HepG2 (cell line): ENCODE results near the gene CORO1C. TPM values are rescaled to one million over a fixed set of nuclear protein-coding genes. Genes with fewer than 3 reads are reported as not detected.

Experiments used
- CREB1 ChIP-seq, 2 experiments: fragments of 450-650 bp in 1 of 2; IDR thresholded peaks; 2 replicates each; pipeline ENCODE4 v1.6.1; 2016 to 2017; ENCODE audit warnings: control low read depth in 1 of 2, mild to moderate bottlenecking in 1 of 2, missing compliant biosample characterization in 1 of 2, missing genetic modification characterization in 1 of 2
- EP300 ChIP-seq, 3 experiments: sonication (generic) in 1 of 3; formaldehyde crosslinking in 1 of 3; IDR thresholded peaks; 2 replicates each; pipeline versions ENCODE4 v1.5.1 to v1.6.1; 2011 to 2020; ENCODE audit warnings: low read depth in 2 of 3, low read length in 2 of 3, borderline replicate concordance in 1 of 3, improper control_type of control experiment in 1 of 3, mild to moderate bottlenecking in 1 of 3, missing genetic modification reagents in 1 of 3, moderate library complexity in 1 of 3
- FOSL1 ChIP-seq: sonication (generic); formaldehyde crosslinking; IDR thresholded peaks from 2 replicates; pipeline ENCODE4 v1.9.0; 2021; ENCODE audit warnings: missing genetic modification reagents, borderline replicate concordance
- FOSL2 ChIP-seq: sonication (generic); formaldehyde crosslinking; IDR thresholded peaks from 2 replicates; pipeline ENCODE4 v1.4.0; 2020; ENCODE audit warnings: missing genetic modification reagents
- FOXC1 ChIP-seq: sonication (generic); formaldehyde crosslinking; IDR thresholded peaks from 2 replicates; pipeline ENCODE4 v1.8.0; 2022; ENCODE audit warnings: mild to moderate bottlenecking, missing genetic modification reagents, borderline replicate concordance
- HNF4A ChIP-seq: sonication (generic); formaldehyde crosslinking; IDR thresholded peaks from 2 replicates; pipeline ENCODE4 v1.4.0; 2020; ENCODE audit warnings: missing genetic modification reagents
- JDP2 ChIP-seq: sonication (generic); formaldehyde crosslinking; IDR thresholded peaks from 2 replicates; pipeline ENCODE4 v1.8.1; 2022; ENCODE audit warnings: missing genetic modification reagents, borderline replicate concordance
- NCOR1 ChIP-seq: fragments of 200-600 bp; sonication (generic); IDR thresholded peaks from 2 replicates; pipeline ENCODE4 v1.7.0; 2017; ENCODE audit warnings: antibody characterized with exemption, low read length, borderline replicate concordance
- NR2F1 ChIP-seq, 2 experiments: fragments of 450-650 bp in 1 of 2; formaldehyde crosslinking in 1 of 2; IDR thresholded peaks; 2 replicates each; pipeline versions ENCODE4 v1.5.0 to v1.6.1; 2016 to 2020; ENCODE audit warnings: mild to moderate bottlenecking in 1 of 2, missing compliant biosample characterization in 1 of 2, missing genetic modification reagents in 1 of 2, moderate library complexity in 1 of 2
- NR2F6 ChIP-seq, 2 experiments: IDR thresholded peaks; 2 replicates each; pipeline ENCODE4 v1.6.1; 2016; ENCODE audit warnings: antibody characterized with exemption in 1 of 2, mild to moderate bottlenecking in 1 of 2
- PAX8 ChIP-seq: sonication (generic); formaldehyde crosslinking; IDR thresholded peaks from 2 replicates; pipeline ENCODE4 v1.8.0; 2022; ENCODE audit warnings: mild to moderate bottlenecking, missing genetic modification reagents, borderline replicate concordance
- RARA ChIP-seq: IDR thresholded peaks from 2 replicates; pipeline ENCODE4 v1.6.1; 2016; ENCODE audit warnings: missing genetic modification reagents, missing compliant biosample characterization
- RFX1 ChIP-seq: fragments of 450-650 bp; IDR thresholded peaks from 2 replicates; pipeline ENCODE4 v1.6.1; 2017
- SOX5 ChIP-seq: IDR thresholded peaks from 2 replicates; pipeline ENCODE4 v1.6.1; 2016; ENCODE audit warnings: borderline replicate concordance
- TCF12 ChIP-seq, 2 experiments: fragments of 450-650 bp in 1 of 2; sonication (generic) in 1 of 2; formaldehyde crosslinking in 1 of 2; IDR thresholded peaks; 2 replicates each; pipeline versions ENCODE4 v1.6.1 to v1.8.0; 2017 to 2022; ENCODE audit warnings: antibody characterized with exemption in 1 of 2, mild to moderate bottlenecking in 1 of 2, missing genetic modification reagents in 1 of 2, moderate library complexity in 1 of 2
- ZNF614 ChIP-seq: IDR thresholded peaks from 2 replicates; pipeline ENCODE4 v1.6.1; 2018; ENCODE audit warnings: missing biosample characterization, missing genetic modification reagents, inconsistent platforms, borderline replicate concordance
- ZNF615 ChIP-seq: sonication (generic); formaldehyde crosslinking; IDR thresholded peaks from 2 replicates; pipeline ENCODE4 v1.5.0; 2020; ENCODE audit warnings: mild to moderate bottlenecking, missing genetic modification reagents, borderline replicate concordance
- ZNF672 ChIP-seq: sonication (generic); formaldehyde crosslinking; IDR thresholded peaks from 2 replicates; pipeline ENCODE4 v1.8.1; 2022; ENCODE audit warnings: missing genetic modification reagents
- polyA plus RNA-seq, 8 experiments: library from polyadenylated mRNA; depleted of rRNA in 3 of 8; stranded (reverse) in 7 of 8; unstranded in 1 of 8; fragments of >200 nt; fragmentation: Illumina TruSeq in 4 of 8; extraction: Trizol in 4 of 8; gene quantifications; 2 replicates each; pipeline versions ENCODE4 v1.2.1 to v1.2.3, GENCODE V29; 2011 to 2016; ENCODE audit warnings: low read depth in 4 of 8, missing spikeins in 1 of 8, mixed read lengths in 1 of 8; ENCODE audit not compliant: insufficient read depth in 1 of 8
- total RNA-seq, 5 experiments: library from RNA; depleted of rRNA; stranded (reverse); fragments of >200 nt; fragmentation: Illumina TruSeq; extraction: Trizol; gene quantifications; 2 replicates each; pipeline ENCODE4 v1.2.3, GENCODE V29; 2016; ENCODE audit warnings: low read depth in 1 of 5
- TF ChIP-seq, protein P1 (sequence below): sonication (generic); formaldehyde crosslinking; IDR thresholded peaks from 2 replicates; pipeline ENCODE4 v1.4.0; 2020; ENCODE audit warnings: missing genetic modification reagents, borderline replicate concordance
- TF ChIP-seq, protein P2 (sequence below): sonication (generic); formaldehyde crosslinking; IDR thresholded peaks from 2 replicates; pipeline ENCODE4 v1.8.0; 2022; ENCODE audit warnings: low read depth, missing genetic modification reagents

The CORO1C gene
- total and polyA plus RNA-seq, 2 of the 13 experiments (the other 11 are each of a cell fraction or from before 2014, with no cell fraction given): 73.7 to 131 TPM

DNA sequence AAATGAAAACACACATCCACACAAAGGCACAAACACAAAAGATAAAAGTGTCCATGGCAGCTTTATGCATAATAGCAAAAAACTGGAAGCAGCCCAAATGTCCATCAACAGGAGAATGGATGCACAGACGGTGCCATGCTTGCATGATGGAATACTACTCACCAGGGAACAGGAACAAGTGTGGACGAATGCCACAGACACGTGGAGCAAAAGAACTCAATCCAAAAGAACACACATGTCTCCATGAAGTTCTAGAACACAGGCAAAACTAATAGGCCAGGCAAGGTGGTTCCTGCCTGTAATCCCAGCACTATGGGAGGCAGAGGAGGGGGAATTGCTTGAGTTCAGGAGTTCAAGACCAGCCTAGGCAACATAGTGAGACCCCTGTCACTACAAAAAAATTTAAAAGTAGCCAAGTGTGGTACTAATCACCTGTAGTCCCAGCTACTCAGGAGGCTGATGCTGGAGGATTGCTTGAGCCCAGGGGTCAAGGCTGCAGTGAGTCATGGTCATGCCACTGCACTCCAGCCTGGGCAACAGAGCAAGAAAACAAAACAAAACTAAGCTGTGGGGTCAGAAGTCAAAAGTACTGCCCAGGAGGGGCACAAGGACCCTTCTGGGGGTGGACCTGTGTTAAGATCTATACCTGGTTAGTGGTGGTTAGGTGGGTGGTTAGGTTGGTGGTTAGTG, 126.2 kb downstream of the CORO1C start (continued):
- TF ChIP-seq EP300 (IDR thresholded peaks at IDR 0.05; ENCODE audit: low read depth in 2 of 2, low read length in 2 of 2): 0 out of 4 replicates have a peak, but pooled peaks of 1 of the 2 experiments have one; percentile 51
- TF ChIP-seq EP300 (CRISPR knock-in tag; IDR thresholded peaks at IDR 0.05; ENCODE audit: borderline replicate concordance): no peak
- TF ChIP-seq NR2F1 (CRISPR knock-in tag; IDR thresholded peaks at IDR 0.05): peak; percentile 82 to 97
- TF ChIP-seq SOX5: no peak
- no peak for TF ChIP-seq FOXC1 (CRISPR knock-in tag)
- peak; percentile 49; the same call in 1 of the 2 replicates for TF ChIP-seq FOSL1 (CRISPR knock-in tag)
- TF ChIP-seq CREB1 (IDR thresholded peaks at IDR 0.05): no peak
- no peak for TF ChIP-seq CREB1 (CRISPR knock-in tag; IDR thresholded peaks at IDR 0.05)
- TF ChIP-seq TCF12 (IDR thresholded peaks at IDR 0.05): peak; percentile 96
- TF ChIP-seq TCF12 (CRISPR knock-in tag; IDR thresholded peaks at IDR 0.05): no peak
- no peak for TF ChIP-seq ZNF615 (CRISPR knock-in tag)
- peak; percentile 29; the same call in 1 of the 2 replicates for TF ChIP-seq NCOR1
- TF ChIP-seq, protein P1, sequence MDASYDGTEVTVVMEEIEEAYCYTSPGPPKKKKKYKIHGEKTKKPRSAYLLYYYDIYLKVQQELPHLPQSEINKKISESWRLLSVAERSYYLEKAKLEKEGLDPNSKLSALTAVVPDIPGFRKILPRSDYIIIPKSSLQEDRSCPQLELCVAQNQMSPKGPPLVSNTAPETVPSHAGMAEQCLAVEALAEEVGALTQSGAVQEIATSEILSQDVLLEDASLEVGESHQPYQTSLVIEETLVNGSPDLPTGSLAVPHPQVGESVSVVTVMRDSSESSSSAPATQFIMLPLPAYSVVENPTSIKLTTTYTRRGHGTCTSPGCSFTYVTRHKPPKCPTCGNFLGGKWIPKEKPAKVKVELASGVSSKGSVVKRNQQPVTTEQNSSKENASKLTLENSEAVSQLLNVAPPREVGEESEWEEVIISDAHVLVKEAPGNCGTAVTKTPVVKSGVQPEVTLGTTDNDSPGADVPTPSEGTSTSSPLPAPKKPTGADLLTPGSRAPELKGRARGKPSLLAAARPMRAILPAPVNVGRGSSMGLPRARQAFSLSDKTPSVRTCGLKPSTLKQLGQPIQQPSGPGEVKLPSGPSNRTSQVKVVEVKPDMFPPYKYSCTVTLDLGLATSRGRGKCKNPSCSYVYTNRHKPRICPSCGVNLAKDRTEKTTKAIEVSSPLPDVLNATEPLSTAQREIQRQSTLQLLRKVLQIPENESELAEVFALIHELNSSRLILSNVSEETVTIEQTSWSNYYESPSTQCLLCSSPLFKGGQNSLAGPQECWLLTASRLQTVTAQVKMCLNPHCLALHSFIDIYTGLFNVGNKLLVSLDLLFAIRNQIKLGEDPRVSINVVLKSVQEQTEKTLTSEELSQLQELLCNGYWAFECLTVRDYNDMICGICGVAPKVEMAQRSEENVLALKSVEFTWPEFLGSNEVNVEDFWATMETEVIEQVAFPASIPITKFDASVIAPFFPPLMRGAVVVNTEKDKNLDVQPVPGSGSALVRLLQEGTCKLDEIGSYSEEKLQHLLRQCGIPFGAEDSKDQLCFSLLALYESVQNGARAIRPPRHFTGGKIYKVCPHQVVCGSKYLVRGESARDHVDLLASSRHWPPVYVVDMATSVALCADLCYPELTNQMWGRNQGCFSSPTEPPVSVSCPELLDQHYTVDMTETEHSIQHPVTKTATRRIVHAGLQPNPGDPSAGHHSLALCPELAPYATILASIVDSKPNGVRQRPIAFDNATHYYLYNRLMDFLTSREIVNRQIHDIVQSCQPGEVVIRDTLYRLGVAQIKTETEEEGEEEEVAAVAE (CRISPR knock-in tag): no peak
- TF ChIP-seq, protein P2, sequence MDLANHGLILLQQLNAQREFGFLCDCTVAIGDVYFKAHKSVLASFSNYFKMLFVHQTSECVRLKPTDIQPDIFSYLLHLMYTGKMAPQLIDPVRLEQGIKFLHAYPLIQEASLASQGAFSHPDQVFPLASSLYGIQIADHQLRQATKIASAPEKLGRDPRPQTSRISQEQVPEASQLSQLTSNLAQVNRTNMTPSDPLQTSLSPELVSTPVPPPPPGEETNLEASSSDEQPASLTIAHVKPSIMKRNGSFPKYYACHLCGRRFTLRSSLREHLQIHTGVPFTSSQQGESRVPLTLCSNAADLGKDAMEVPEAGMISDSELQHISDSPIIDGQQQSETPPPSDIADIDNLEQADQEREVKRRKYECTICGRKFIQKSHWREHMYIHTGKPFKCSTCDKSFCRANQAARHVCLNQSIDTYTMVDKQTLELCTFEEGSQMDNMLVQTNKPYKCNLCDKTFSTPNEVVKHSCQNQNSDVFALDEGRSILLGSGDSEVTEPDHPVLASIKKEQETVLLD (CRISPR knock-in tag): no peak
- TF ChIP-seq ZNF672 (CRISPR knock-in tag): no peak
- peak; percentile 61 for TF ChIP-seq NR2F6 (IDR thresholded peaks at IDR 0.05)
- TF ChIP-seq NR2F6 (CRISPR knock-in tag; IDR thresholded peaks at IDR 0.05): peak; percentile 73
- peak; percentile 85 for TF ChIP-seq FOSL2 (CRISPR knock-in tag)
- TF ChIP-seq RFX1: peak; percentile 49; the same call in 1 of the 2 replicates
- TF ChIP-seq HNF4A (CRISPR knock-in tag): peak; percentile 33; the same call in 1 of the 2 replicates
- TF ChIP-seq ZNF614 (CRISPR knock-in tag): no peak
- no peak for TF ChIP-seq PAX8 (CRISPR knock-in tag)
- TF ChIP-seq JDP2 (CRISPR knock-in tag): no peak
- TF ChIP-seq RARA (CRISPR knock-in tag): peak; percentile 58
